Measurements from ENCODE around the gene PPP4C. TPM values are rescaled to one million over a fixed set of nuclear protein-coding genes. Genes with fewer than 3 reads are reported as not detected.

The PPP4C gene
- polyA plus RNA-seq, 3 donors, result 45.7 to 93.1 (median 79.4) TPM

DNA sequence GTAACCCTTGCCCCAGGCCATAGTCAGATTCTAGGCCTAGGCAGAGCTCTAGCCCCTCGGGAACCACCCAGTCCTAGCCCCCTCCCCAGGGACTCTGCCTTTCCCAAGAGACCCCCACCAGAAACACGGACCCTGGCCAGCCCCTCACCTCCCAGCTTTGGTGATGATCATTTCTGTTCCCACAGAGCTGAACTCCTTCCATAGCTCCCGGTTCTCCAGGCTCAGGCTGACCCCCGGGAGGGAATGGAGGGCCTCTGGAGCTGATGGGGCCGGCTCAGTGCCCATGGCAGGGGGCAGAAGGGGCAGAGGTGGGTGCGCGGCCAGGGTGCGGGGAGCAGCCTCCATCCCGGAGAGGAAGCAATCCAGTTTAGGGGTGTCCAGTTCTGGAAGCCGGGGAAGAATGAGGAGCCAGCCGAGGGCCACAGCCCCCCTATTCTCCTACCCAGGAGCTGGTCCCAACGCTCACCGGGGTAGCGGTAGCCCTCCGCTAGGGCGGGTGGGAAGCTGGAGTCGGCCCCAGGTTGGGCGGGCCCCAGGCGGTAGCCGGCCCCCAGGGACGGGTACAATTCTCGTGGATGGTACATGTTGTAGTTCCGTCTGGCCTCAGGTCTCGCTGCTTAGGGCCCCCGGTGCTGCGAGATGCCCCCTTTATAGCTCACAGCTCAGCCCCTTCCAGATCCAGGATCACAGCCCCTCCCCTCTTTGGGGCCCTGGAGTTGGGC lies 15.0 kb downstream of the PPP4C start:
- 57 to 76% (median 66%) methylated on average over 26 of the region's 26 CpGs for WGBS, 3 donors
- no peak overlapping the region for H3K27ac ChIP-seq (ENCODE audit: low read depth, low read length)

GRCh38 chr16:30091474-30092372 lies 15.9 kb downstream of the PPP4C start, which contains the start of gene TBX6:
TSS of gene TBX6 (minus strand) at chr16:30091924. CDS start at chr16:30091193, 731 bp downstream.
- WGBS, 3 donors, result 1% methylated on average over 70 to 76 of the region's 76 CpGs
- peak within 1 kb of the TSS; percentile 38 for H3K27ac ChIP-seq (ENCODE audit: low read depth, low read length)

DNA sequence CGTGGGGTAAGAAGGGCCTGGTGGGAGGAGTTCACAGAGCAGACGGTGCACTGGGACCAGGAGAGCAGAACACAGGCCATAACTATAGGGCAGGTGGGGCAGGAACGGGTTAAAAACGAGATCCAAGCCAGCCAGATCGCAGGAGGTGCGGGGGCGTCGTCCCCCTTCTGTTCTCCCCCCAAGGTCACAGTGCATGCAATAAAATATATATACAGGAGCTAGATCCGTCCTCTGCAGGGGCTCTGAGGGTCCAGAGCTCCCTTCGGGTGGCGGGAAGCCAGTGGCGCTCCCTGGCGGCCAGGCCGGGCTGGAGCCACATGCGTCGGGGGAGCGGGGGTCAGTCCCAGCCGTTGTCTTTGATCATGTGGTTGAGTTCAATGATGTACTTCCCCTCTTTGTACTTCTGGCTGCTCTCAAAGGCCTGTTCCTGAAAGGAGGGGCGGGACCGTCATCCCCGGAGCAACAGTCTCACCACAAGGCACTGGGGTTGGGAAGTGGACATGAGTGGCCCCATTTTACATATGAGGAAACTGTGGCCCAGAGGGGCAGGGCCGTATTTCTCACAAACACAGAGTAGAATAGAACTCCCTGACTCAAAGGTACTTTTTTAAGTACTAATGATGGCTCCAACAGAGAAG lies 16.7 kb downstream of the PPP4C start:
- 5 to 17% (median 6%) methylated on average over 19 to 22 of the region's 22 CpGs for WGBS, 3 donors
- peak overlapping the region; percentile 38 for H3K27ac ChIP-seq (ENCODE audit: low read depth, low read length)

DNA sequence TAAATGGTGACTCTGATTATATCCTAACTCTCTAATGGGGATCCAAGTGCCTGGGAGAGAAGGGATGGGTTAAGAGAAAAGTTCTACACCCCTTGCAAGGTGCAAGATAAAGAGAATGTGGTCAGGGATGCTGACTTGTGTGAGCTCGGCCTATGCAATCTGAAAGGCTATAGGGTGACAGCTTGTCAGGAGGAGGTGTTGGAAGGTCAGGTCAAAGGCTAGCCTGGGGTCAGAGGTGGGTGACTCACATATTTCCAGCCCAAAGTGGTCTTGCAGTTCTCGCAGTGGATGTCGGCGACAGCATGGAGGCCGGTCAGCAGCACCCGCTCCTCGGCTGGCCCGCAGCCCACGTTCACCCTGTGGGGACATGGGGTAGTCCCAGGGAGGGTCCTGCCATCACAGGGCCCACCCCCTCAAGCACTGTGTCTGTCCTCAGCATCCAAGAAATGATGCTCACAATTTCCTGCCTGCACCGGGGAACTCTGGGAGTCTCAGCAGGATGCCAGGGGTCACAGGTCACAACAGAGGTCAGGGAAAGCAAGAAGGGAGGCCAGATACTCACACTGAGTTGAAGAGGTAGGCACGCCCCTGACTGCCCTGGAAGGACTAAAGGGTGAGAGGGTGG lies 18.9 kb downstream of the PPP4C start:
- 75 to 80% (median 75%) methylated on average over 11 of the region's 11 CpGs for WGBS, 3 donors

DNA sequence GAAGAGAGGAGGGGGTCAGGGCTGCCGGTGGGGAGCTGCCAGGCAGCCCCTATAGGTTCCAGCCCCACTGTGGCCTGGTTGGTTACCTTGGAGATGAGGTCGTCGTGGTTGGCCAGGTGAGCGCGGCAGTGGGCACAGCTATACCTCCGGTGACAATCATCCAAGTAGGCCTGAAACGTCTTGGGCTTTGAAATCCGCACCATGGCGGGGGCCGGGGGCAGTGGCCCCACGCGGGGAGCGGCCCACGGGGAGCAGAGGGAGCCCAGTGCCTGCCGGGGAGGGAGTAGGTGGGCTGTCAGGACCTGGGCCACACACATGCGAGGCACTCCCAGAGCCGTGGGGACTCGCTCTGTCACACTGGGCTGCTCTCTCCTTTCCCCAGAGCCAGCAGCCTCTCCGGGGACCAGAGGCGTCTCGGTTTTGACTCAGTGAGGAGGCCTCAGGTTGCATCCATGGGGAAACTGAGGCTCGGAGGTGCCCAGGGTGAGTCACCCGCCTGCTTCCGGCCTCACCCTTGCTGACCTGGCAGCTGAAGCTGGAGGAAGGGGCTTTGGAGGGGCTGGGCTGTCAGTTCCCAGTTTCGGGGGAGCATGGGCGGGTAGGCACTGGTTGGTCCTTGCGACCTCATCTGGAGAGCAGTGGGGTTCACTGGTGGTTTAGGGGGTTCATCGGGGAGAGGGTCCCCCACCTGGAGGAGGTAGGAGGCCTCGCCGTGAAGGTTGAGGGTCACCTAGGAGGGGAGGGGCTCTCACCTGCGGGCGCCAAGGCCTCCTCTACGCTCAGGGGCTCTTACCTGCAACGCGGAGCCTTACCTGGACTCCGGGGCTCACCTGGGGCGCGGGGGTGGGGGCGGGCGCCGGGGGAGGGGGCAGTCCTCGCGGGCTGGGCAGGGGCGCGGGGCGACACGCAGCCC lies 19.6 kb downstream of the PPP4C start:
- 7 to 11% (median 7%) methylated on average over 33 to 47 of the region's 47 CpGs for WGBS, 3 donors
- H3K27ac ChIP-seq (ENCODE audit: low read depth, low read length), result no peak overlapping the region

More for the DNA sequence above, 18.9 kb downstream of the PPP4C start:
- no peak overlapping the region for H3K27ac ChIP-seq (ENCODE audit: low read depth, low read length)

DNA sequence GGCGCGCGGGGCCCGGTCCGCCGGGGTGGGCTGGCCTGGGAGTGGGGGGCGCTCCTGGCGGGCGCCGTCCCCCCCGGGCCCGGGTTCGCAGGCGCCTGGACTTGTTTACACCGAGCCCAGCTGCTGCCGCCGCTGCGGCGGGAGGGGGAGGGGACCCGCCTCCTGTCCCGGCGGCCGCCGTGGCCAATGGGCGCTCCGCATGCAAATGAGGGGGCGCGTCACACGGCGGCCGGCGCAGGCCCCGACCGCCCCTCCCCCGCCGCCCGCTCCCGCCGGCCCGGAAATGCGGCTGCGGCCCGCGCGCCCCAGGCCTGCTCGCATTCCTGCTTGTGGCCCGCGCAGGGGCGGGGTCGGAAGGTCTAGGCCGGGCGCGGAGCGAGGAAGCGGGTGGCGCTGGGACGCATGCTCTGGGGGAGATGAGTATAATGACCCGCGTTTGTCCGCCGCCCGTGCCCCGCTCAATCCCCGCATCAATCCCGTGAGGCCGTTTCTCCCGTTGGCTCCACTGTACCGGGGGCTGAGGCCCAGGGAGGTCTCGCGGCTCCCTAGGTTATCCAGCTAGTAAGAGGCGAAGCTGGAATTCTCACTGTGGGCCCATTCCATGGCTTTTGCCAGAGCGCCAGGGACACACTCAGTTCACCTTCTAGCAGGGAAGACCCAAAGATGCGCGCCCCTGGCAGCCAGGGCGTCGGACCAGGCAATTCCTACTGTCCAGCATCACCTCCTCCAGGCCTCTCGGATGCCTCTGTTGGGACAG lies 20.5 kb downstream of the PPP4C start, which contains the start of gene YPEL3:
Gene YPEL3, minus strand, starts transcription at position 109 of the 757 bp plus-strand sequence. CDS start 731 bp downstream, outside the sequence.
- peak within 1 kb of the TSS; percentile 81 for H3K27ac ChIP-seq (ENCODE audit: low read depth, low read length)
- WGBS, 3 donors, result 9 to 12% (median 11%) methylated on average over 54 to 77 of the region's 77 CpGs

GRCh38 chr16:30096862-30097563 lies 21.2 kb downstream of the PPP4C start:
- H3K27ac ChIP-seq (ENCODE audit: low read depth, low read length), result peak overlapping the region; percentile 81
- 92 to 97% (median 92%) methylated on average over 18 of the region's 18 CpGs for WGBS, 3 donors

DNA sequence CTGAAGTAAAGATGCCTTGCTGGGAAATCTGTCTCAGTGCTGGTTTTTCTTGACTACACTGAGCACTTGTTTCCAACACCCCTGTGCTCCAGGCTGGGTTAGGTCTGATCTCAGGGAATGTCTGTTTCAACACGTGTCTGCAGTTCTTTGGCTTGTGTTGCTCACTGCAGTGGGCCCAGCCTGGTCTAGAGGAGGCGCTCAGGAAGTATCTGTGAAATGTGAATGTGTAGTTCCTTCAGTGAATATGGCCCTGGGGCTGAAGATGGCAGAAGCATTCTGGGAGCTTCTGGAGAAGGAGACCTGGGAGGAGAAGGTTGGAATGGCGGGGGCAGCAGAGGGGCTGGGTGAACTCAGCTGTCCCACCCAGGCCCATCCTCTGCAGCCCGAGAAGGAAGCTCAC lies 28.3 kb downstream of the PPP4C start:
- WGBS, 3 donors, result 84 to 89% (median 87%) methylated on average over 4 of the region's 4 CpGs
- no peak overlapping the region for H3K27ac ChIP-seq (ENCODE audit: low read depth, low read length)

- WGBS, 3 donors, result 62 to 81% (median 74%) methylated on average over 6 of the region's 6 CpGs
- H3K27ac ChIP-seq (ENCODE audit: low read depth, low read length), result no peak overlapping the region
Measured at GRCh38 chr16:30104492-30104891, 28.7 kb downstream of the PPP4C start.

- 84 to 85% (median 84%) methylated on average over 15 of the region's 15 CpGs for WGBS, 3 donors
- H3K27ac ChIP-seq (ENCODE audit: low read depth, low read length), result no peak overlapping the region
Measured at GRCh38 chr16:30108059-30108850, 32.5 kb downstream of the PPP4C start.

- 65 to 81% (median 68%) methylated on average over 7 of the region's 7 CpGs for WGBS, 3 donors
- H3K27ac ChIP-seq (ENCODE audit: low read depth, low read length), result no peak overlapping the region
Measured at GRCh38 chr16:30110661-30111060, 34.9 kb downstream of the PPP4C start.

- no peak overlapping the region for H3K27ac ChIP-seq (ENCODE audit: low read depth, low read length)
- WGBS, 3 donors, result 78 to 86% (median 82%) methylated on average over 28 to 29 of the region's 29 CpGs
Measured at GRCh38 chr16:30112197-30113030, 36.6 kb downstream of the PPP4C start.

DNA sequence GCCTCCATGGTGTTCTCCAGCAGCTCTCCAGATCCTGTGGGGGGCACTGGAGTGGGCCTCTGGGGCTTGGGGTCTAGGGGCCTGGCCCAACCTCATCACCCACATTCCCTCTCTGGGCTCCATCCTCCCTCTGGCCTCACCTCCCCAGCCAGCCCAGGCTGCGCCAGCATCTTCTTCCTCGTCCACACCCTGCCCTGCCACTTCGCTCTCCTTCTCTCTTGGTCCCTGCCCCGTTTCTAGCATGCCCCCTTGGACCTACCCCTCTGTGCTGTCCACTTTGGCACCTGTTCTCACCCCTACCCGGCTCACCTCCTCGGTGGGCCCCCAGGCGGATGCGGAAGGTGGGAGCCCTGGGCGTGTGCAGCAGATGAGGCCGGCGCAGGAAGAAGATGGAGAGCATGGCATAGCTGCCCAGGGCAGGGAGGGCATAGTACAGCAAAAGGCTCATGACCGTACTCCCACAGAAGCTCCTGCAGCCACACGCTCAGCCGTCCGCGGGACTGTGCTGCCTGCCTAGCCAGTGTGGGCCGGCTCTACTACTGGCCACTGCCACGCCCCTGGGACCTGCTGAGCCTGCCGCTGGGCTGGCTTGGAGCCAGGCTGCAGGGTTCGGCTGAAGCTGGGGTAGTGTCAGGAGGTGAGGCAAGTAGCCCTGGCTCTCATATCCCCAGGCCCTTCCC lies 37.4 kb downstream of the PPP4C start, which contains the start of gene GDPD3:
Gene GDPD3, minus strand, starts transcription at position 507 of the 680 bp plus-strand sequence. Its CDS starts 59 bp downstream, at position 448.
- WGBS, 3 donors, result 63 to 75% (median 75%) methylated on average over 16 to 20 of the region's 20 CpGs
- H3K27ac ChIP-seq (ENCODE audit: low read depth, low read length), result no peak within 1 kb of the TSS
